Measurements from ENCODE around the gene TMCC2. TPM values are rescaled to one million over a fixed set of nuclear protein-coding genes. Genes with fewer than 3 reads are reported as not detected.

The TMCC2 gene
- total and polyA plus RNA-seq, 2 experiments from 2014 or later, result 2.6 to 9.9 TPM

- TF ChIP-seq JUNB (IDR thresholded peaks at IDR 0.05; ENCODE audit: unreplicated experiment), result no peak
- TF ChIP-seq ZNF462 (CRISPR knock-in tag; IDR thresholded peaks at IDR 0.05), result no peak
- no peak for TF ChIP-seq NANOG (IDR thresholded peaks at IDR 0.05; ENCODE audit: borderline replicate concordance)
- TF ChIP-seq POLR2AphosphoS5 (IDR thresholded peaks at IDR 0.05; ENCODE audit: low read depth), result no peak
- no peak for TF ChIP-seq CREB1 (CRISPR knock-in tag; IDR thresholded peaks at IDR 0.05; ENCODE audit: low read depth)
Observed at GRCh38 chr1:205286335-205286950, 58.7 kb downstream of the TMCC2 start (continued).

GRCh38 chr1:205287076-205287475 lies 59.3 kb downstream of the TMCC2 start:
- Histone ChIP-seq H3K27me3 (ENCODE audit: insufficient read depth) (no peaks in the 10 kb centered on the region), H4K20me1 (replicated peaks; ENCODE audit: insufficient read depth) (no peaks in the 10 kb centered on the region), H3K36me3 (ENCODE audit: insufficient read depth) (no peaks in the 10 kb centered on the region; the same call in 1 of the 2 replicates), H3K4me3 (no peak overlapping the region), H3K27ac (ENCODE audit: low read depth) (no peak overlapping the region), H3F3A (replicated peaks; ENCODE audit: low read depth) (peaks cover 7% of the 10 kb centered on the region; the same call in 1 of the 2 replicates), H3K4me1 (ENCODE audit: insufficient read depth) (peaks cover 41% of the 10 kb centered on the region), H3K79me2 (replicated peaks; ENCODE audit: insufficient read depth) (no peaks in the 10 kb centered on the region), H3K4me2 (0 out of 2 replicates have a peak overlapping the region, but pooled peaks have one; percentile 20), H3K9me2 (ENCODE audit: insufficient read depth) (no peaks in the 10 kb centered on the region), H2AFZ (peak overlapping the region; percentile 59; the same call in 1 of the 2 replicates)
- no peak for DNase-seq (ENCODE audit: low spot score)
- Mint-ChIP-seq H3K27ac (no peak overlapping the region), H3K4me3 (no peak overlapping the region), H3K36me3 (ENCODE audit: low read depth) (no peaks in the 10 kb centered on the region; the same call in 2 of the 3 replicates), H3K27me3 (ENCODE audit: insufficient read depth, low read depth, poor library complexity) (peaks cover 17% of the 10 kb centered on the region), H3K4me1 (peaks cover 53% of the 10 kb centered on the region), H3K9me3 (no peaks in the 10 kb centered on the region)
- no peak for ATAC-seq
- TF ChIP-seq ZNF462 (CRISPR knock-in tag; IDR thresholded peaks at IDR 0.05), result no peak
- no peak for TF ChIP-seq NANOG (IDR thresholded peaks at IDR 0.05; ENCODE audit: borderline replicate concordance)
- no peak for TF ChIP-seq STAT1 (IDR thresholded peaks at IDR 0.05; ENCODE audit: unreplicated experiment)
- no peak for TF ChIP-seq EZH2phosphoT487 (IDR thresholded peaks at IDR 0.05; ENCODE audit: unreplicated experiment)
- TF ChIP-seq POLR2AphosphoS5 (IDR thresholded peaks at IDR 0.05; ENCODE audit: low read depth), result no peak
- no peak for TF ChIP-seq ZNF114 (CRISPR knock-in tag; IDR thresholded peaks at IDR 0.05)
- TF ChIP-seq JUNB (IDR thresholded peaks at IDR 0.05; ENCODE audit: unreplicated experiment), result no peak

Measured in GM23338 (cell line).